ENCODE measurements around the gene NES. TPM values are rescaled to one million over a fixed set of nuclear protein-coding genes. Genes with fewer than 3 reads are reported as not detected.

NES gene
- total RNA-seq, 1 experiment from 2014 or later, result 56.3 TPM

DNA sequence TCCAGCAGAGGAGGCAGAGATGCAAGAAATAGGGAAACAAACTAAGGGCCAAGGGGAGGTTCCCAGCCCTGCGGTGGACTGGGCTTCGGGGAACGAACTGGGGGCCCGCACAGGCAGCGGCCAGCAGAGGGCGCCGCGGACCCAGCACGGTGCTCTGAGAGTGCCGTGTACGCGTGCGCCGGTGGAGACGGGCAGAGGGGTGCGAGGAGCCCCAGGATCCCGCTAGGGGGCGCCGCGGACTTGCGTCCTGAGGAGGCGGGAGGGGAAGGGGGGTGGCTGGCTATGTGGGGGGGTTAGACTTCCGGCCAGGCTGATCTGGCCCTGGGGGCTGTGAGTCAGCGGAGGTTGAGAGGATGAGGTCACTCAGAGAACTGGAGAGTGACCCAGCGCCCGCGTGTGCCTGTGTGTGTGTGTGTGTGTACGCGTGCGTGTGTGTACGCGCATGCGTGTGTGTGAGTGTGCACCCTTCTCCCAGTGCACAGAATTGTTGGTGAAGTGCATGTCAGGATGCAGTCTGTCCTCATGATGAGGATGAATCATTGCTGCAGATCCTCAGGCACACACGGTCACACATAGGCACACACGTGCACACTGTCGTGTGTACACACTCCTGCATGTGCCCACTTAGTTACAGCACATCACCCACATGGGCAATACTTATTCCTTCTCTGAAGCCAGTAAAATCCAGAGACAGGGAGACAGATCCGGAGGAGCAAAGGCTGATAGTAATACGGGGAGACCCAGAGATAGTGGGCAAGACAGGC is 17.0 kb downstream of the NES start:
- ChIA-PET POLR2A (interaction anchor here (0.5 to 0.6 kb wide), 3 partner anchors 17 to 497 kb away, joined by 5 read pairs; partner anchors contain the start of gene NTRK1), CTCF (interaction anchor here (0.6 to 5.6 kb wide), 9 partner anchors 17 to 158 kb away, joined by 3 to 47 read pairs (median 6); partner anchors contain the start of gene NES)
- H3K4me3 ChIP-seq (ENCODE audit: low read depth in 2 of 2, low read length in 2 of 2), result peak overlapping the region; percentile 23 to 69
- TF ChIP-seq, protein P1, sequence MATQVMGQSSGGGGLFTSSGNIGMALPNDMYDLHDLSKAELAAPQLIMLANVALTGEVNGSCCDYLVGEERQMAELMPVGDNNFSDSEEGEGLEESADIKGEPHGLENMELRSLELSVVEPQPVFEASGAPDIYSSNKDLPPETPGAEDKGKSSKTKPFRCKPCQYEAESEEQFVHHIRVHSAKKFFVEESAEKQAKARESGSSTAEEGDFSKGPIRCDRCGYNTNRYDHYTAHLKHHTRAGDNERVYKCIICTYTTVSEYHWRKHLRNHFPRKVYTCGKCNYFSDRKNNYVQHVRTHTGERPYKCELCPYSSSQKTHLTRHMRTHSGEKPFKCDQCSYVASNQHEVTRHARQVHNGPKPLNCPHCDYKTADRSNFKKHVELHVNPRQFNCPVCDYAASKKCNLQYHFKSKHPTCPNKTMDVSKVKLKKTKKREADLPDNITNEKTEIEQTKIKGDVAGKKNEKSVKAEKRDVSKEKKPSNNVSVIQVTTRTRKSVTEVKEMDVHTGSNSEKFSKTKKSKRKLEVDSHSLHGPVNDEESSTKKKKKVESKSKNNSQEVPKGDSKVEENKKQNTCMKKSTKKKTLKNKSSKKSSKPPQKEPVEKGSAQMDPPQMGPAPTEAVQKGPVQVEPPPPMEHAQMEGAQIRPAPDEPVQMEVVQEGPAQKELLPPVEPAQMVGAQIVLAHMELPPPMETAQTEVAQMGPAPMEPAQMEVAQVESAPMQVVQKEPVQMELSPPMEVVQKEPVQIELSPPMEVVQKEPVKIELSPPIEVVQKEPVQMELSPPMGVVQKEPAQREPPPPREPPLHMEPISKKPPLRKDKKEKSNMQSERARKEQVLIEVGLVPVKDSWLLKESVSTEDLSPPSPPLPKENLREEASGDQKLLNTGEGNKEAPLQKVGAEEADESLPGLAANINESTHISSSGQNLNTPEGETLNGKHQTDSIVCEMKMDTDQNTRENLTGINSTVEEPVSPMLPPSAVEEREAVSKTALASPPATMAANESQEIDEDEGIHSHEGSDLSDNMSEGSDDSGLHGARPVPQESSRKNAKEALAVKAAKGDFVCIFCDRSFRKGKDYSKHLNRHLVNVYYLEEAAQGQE (IDR thresholded peaks at IDR 0.05; ENCODE audit: insufficient read depth in 1 of 2, low read depth in 2 of 2, low read length in 1 of 2), result no peak; a peak in 1 of 4 replicates
- peak; percentile 83; the same call in 1 of the 2 replicates for TF ChIP-seq SIN3A (IDR thresholded peaks at IDR 0.05; ENCODE audit: borderline replicate concordance, insufficient read depth, low read depth, low read length)
- peak; percentile 69 for TF ChIP-seq POLR2AphosphoS5 (IDR thresholded peaks at IDR 0.05; ENCODE audit: low read depth, low read length)
- no peak for TF ChIP-seq TCF7L2 (IDR thresholded peaks at IDR 0.05; ENCODE audit: low read depth, low read length)
- TF ChIP-seq, protein P2, sequence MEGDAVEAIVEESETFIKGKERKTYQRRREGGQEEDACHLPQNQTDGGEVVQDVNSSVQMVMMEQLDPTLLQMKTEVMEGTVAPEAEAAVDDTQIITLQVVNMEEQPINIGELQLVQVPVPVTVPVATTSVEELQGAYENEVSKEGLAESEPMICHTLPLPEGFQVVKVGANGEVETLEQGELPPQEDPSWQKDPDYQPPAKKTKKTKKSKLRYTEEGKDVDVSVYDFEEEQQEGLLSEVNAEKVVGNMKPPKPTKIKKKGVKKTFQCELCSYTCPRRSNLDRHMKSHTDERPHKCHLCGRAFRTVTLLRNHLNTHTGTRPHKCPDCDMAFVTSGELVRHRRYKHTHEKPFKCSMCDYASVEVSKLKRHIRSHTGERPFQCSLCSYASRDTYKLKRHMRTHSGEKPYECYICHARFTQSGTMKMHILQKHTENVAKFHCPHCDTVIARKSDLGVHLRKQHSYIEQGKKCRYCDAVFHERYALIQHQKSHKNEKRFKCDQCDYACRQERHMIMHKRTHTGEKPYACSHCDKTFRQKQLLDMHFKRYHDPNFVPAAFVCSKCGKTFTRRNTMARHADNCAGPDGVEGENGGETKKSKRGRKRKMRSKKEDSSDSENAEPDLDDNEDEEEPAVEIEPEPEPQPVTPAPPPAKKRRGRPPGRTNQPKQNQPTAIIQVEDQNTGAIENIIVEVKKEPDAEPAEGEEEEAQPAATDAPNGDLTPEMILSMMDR (IDR thresholded peaks at IDR 0.05), result peak; percentile 100
- ATAC-seq (peak; percentile 79), DNase-seq (ENCODE audit: low read depth, low spot score) (peak; percentile 95)
- in situ Hi-C loops (cut with HindIII; ENCODE audit: low pct_unique_long_range_greater_than_20kb, low sequenced_read_pairs) (no loop called here), intact Hi-C loops (cut with micrococcal nuclease; ENCODE audit: unreplicated experiment) (loop anchor here (1.0 kb wide), 1 partner anchor 17 kb away; the partner anchor contains the start of gene NES)
- H3K27ac ChIP-seq (ENCODE audit: low read length), result peak overlapping the region; percentile 98
- H3K4me1 ChIP-seq (ENCODE audit: control insufficient read depth, insufficient read depth, low read length), result peaks cover 61% of the 10 kb centered on the region
- no TSS peak for BruUV-seq (replicated peaks)
- H3K36me3 ChIP-seq (ENCODE audit: control insufficient read depth, insufficient read depth, low read length), result no peaks in the 10 kb centered on the region; the same call in 1 of the 2 replicates
- H3K9me3 ChIP-seq (ENCODE audit: control insufficient read depth, insufficient read depth, low read depth, low read length), result no peaks in the 10 kb centered on the region
- H3K27me3 ChIP-seq (ENCODE audit: control insufficient read depth, insufficient read depth, low read length), result no peaks in the 10 kb centered on the region

DNA sequence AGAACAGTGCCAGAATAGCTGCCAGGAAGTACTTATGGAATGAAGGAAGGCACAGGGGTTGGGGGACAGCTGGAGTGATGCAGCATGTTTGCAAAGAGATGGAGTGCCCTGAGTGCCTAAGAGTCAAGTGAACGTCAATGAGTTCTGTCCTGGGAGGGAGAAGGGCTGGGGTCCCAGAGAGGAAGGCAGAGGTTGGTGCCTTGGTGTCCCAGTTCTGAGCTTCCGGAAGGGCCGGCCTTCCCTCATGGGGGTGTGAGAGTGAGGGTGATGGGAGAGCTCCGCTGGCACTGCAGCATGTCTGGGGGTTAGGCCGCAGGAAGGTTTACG is 17.6 kb downstream of the NES start:
- no TSS peak for BruUV-seq (replicated peaks)
- Histone ChIP-seq H3K9me3 (ENCODE audit: control insufficient read depth, insufficient read depth, low read depth, low read length) (no peaks in the 10 kb centered on the region), H3K36me3 (ENCODE audit: control insufficient read depth, insufficient read depth, low read length) (no peaks in the 10 kb centered on the region; the same call in 1 of the 2 replicates), H3K4me1 (ENCODE audit: control insufficient read depth, insufficient read depth, low read length) (peaks cover 56% of the 10 kb centered on the region), H3K27ac (ENCODE audit: low read length) (peak overlapping the region; percentile 37), H3K27me3 (ENCODE audit: control insufficient read depth, insufficient read depth, low read length) (no peaks in the 10 kb centered on the region), H3K4me3 (ENCODE audit: low read depth in 2 of 2, low read length in 2 of 2) (peak overlapping the region in 1 of 2 experiments; percentile 35; a peak in 2 of 4 replicates)
- DNase-seq (ENCODE audit: low read depth, low spot score), result no peak
- TF ChIP-seq, protein P2 (IDR thresholded peaks at IDR 0.05), result no peak
- TF ChIP-seq, protein P1 (IDR thresholded peaks at IDR 0.05; ENCODE audit: insufficient read depth in 1 of 2, low read depth in 2 of 2, low read length in 1 of 2), result no peak
- TF ChIP-seq SIN3A (IDR thresholded peaks at IDR 0.05; ENCODE audit: borderline replicate concordance, insufficient read depth, low read depth, low read length) (no peak), TCF7L2 (IDR thresholded peaks at IDR 0.05; ENCODE audit: low read depth, low read length) (no peak), POLR2AphosphoS5 (IDR thresholded peaks at IDR 0.05; ENCODE audit: low read depth, low read length) (no peak)
- intact Hi-C loops (cut with micrococcal nuclease; ENCODE audit: unreplicated experiment) (no loop called here), in situ Hi-C loops (cut with HindIII; ENCODE audit: low pct_unique_long_range_greater_than_20kb, low sequenced_read_pairs) (no loop called here)
- ChIA-PET CTCF (interaction anchor here (1.1 to 5.6 kb wide), 5 partner anchors 18 to 66 kb away, joined by 5 to 47 read pairs (median 16); partner anchors contain the start of gene NES), POLR2A (interaction anchor here (0.5 to 0.6 kb wide), 2 partner anchors 17 to 201 kb away, joined by 5 read pairs; partner anchors contain the start of gene NTRK1)
- no peak for ATAC-seq
